NCI-H446 treated with DMSO at 0.1 percent for 48 hours (cell line): ENCODE measurements around the gene WAS.
"Not testable (repeated sequence)": the region's sequence is repeated elsewhere in the genome, so short reads cannot be mapped to it uniquely, and the experiment has no call there.

Experiments used
- DNase-seq: peaks from one replicate; lab custom pipeline; 2025; lab: John Stamatoyannopoulos, UW

WAS gene

DNA sequence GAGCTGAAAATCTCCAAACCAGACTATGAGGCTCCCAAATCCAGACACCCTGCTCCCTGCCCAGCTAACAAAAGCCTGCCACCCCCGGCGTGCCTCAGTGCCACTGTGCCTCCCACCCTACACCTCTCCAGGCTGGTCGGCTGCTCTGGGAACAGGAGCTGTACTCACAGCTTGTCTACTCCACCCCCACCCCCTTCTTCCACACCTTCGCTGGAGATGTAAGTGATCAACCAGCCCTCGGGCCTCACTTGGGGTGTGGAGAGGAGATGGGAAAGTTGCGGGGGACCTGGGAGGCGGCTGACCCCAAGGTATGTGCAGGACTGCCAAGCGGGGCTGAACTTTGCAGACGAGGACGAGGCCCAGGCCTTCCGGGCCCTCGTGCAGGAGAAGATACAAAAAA lies 1.8 kb downstream of the WAS start:
- DNase-seq = no peak

DNA sequence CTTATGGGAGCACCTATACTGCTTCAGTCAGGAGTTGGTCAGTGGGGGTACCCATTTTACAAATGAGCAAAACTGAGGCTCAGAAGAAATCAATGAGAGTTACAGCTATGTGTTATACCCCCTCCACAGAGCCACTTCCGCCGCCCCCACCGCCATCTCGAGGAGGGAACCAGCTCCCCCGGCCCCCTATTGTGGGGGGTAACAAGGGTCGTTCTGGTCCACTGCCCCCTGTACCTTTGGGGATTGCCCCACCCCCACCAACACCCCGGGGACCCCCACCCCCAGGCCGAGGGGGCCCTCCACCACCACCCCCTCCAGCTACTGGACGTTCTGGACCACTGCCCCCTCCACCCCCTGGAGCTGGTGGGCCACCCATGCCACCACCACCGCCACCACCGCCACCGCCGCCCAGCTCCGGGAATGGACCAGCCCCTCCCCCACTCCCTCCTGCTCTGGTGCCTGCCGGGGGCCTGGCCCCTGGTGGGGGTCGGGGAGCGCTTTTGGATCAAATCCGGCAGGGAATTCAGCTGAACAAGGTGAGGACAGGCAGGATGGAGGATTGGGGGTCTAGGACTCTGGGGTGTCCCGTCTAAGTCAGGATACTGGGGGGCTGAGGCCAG lies 5.0 kb downstream of the WAS start:
- no peak for DNase-seq

DNA sequence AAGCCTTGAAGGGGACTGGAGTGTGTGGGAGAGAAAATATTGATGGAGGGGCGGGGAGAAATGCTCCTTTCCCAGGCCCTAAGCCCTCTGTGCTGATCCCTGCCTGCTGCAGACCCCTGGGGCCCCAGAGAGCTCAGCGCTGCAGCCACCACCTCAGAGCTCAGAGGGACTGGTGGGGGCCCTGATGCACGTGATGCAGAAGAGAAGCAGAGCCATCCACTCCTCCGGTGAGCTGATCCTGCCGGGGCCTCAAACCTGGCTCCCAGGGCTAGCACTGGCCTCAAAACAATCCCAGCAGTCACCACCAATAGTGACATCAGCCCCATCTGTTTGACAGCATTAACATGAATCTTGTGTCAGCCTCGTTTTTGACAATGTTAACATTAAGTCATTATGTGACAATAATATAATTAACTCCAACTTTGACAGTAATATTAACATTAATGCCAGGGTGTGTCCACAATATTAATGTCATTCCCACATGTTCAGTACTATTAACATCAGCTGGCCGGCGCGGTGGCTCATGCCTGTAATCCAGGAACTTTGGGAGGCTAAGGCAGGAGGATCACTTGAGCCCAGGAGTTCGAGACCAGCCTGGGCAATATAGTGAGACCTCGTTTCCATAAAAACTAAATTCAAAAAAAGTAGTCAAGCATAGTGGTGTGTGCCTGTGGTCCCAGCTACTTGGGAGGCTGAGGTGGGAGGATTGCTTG lies 5.8 kb downstream of the WAS start:
- DNase-seq = no peak

DNA sequence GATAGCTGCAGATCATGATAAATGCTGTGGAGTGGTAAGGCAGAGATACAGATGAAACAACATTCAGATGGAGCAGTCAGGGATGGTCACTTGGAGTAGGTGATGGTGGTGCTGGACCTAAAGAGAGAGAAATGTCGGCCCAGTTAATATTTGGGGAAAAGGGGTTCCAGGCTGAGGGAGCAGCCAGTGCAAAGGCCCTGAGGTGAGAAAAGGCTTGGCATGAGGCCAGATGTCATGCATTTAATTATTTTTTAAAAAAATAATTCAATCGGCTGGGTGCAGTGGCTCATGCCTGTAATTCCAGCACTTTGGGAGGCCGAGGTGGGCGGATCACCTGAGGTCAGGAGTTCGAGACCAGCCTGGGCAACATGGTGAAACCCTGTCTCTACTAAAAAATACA lies 8.1 kb downstream of the WAS start:
- DNase-seq = not testable (repeated sequence)

DNA sequence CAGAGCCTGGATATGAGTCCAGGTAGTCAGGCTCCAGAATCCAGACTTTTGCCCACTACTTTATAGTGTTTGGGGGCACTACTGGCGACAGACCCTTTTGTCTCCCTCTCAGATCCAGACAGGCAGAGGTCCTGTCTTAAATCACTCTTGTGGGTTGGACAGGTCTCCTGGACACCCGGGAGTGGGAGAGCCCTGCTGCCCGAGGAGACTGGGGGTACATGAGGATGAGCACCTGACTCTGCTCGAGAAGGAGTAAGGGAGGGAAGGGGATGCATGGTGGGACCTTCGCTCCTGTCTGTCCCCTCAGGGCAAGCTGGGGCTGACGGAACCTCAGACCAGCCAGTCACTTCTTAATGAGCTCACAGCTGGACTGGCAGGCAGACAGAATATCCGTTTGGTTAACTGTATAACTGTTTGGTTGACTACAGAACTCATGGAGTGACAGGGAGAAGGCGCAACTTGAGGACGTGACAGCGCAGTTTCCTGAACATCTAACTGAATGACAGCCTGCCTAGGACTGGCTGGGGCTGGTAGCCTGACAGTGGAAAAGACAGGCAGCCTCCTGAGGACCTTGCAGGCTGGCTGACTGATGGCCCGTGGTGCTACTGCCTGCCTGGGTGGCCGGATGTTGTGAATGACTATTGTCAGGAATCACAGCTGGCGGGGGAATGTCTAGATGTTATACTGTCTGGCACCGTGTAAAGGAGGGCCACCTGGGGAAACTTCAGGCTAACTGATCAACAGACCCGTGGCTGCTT lies 11.4 kb downstream of the WAS start:
- DNase-seq = no peak

DNA sequence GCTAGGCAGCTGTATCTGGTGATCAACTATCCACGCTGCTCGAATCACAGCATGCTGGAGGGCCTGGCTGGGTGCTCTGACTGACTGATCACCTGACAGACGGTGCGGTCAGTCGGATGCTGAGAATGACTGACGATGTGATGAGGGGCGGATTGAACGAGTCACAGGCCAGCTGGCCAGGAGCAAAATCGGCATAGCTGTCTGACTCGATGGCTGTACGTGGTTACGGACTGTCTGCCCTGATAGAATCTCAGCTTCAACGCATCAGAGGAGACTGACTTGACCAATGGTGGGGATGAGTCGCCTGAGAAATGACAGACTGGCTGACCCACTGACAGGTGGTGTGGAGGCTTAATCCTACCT lies 11.9 kb downstream of the WAS start:
- DNase-seq = no peak

DNA sequence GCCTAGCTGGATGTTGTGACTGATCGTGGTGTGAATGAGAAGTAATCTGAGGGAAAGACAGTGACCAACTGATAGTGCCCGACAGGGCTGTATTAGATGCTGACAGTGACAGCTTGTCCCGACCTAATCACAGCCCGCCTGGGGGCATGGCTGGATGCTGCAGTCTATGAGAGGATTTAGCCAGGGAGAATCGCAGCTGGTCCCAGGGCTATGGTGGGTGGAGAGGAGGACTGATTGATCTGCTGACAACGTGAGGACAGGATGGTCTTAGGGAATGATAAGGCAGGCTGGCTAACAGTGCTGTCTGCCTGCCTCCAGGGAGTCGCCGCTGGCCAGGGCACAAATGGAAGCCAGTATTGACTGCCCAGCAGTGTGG lies 12.3 kb downstream of the WAS start:
- no peak for DNase-seq

DNA sequence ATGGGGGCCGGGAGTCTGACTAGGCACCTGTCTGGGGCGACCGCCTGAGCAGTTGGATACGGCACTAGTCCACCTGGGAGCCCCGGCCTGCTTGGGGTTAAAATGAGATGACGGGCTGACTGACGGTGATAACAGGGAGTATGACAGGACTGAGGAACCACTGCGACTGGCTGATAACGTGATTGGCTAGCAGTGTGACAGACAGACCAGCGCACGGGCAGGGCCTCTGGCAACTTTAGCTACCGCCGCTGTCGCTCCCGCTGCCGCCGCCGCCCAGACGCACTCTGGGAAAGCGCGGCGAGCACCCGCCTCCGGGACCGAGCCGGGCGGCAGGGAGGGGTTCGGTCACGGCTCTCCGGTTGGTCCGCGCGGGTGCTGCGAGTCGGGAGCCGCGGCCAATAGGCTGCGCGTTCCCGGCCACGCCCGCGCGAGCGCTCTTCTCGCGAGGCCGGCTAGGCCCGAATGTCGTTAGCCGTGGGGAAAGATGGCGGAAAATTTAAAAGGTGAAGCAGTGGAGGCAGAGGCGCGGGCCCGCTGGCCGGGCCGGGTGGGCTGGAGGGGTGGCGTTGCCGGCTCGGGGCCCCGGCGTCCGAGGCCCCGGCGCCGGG lies 12.8 kb downstream of the WAS start, which contains the start of gene SUV39H1:
Gene SUV39H1, plus strand, starts transcription at position 434 of the 608 bp plus-strand sequence. Its CDS starts 51 bp downstream, at position 485.
- peak; percentile 78 for DNase-seq

DNA sequence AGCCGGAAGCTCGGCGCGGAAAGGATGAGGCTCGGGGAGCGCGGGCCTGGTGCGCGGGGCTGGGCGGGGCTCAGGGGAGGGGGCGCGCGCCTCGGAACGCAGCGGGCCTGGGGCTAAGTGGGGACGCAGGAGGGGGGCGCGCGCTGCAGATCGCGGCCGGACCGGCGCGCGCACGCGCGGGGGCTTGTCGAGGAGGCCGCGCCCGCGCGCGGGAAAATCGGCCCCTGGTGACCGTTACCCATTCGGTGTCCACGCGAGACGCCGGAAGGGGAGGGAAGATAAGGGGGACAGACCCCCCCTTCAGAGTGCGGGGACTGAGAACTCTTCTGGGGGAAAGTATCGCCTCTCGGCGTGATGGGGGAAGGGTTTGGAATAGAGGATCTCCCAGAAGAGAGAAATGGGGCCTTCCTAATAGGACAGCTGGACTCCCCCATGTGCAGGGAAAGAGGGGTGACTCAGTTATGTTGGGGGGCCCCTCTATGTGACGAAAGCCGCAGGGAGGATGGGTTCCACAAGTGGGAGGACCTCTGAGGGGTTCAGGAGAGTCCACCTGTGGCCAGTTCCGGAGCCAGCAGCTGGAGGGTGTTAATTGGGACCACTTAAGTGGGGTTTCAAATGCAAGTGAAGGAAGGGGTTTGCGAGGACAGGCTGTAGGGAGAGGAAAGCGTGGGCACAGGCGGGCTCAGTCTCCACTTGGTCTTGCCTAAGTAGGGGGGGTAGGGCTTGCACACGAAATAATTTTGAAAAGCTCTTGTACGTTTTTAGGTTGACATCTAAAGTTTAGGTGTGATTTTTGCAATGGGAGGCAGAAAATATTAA lies 13.5 kb downstream of the WAS start:
- DNase-seq = peak; percentile 22

DNA sequence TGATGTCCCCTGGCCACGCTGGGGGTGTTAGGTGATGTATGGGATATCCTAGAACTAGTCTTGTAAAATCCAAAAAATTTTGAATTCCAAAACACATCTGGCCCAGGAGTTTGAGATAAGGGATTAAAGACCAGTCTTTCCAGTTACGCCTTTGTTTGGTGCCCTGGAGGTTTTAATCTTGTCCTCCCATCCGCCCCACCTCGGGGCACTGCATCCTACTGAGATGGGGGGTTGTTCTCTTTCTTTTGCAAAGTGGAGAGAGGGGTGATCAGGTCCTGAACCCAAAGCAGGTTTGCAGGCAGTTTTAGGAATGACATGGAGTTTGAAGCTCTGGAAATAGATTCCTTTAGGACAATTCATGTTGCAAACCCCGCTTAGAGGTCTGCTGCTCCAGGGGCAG lies 14.7 kb downstream of the WAS start:
- no peak for DNase-seq

DNA sequence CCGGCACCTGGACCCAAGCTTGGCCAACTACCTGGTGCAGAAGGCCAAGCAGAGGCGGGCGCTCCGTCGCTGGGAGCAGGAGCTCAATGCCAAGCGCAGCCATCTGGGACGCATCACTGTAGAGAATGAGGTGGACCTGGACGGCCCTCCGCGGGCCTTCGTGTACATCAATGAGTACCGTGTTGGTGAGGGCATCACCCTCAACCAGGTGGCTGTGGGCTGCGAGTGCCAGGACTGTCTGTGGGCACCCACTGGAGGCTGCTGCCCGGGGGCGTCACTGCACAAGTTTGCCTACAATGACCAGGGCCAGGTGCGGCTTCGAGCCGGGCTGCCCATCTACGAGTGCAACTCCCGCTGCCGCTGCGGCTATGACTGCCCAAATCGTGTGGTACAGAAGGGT lies 16.6 kb downstream of the WAS start:
- no peak for DNase-seq

DNA sequence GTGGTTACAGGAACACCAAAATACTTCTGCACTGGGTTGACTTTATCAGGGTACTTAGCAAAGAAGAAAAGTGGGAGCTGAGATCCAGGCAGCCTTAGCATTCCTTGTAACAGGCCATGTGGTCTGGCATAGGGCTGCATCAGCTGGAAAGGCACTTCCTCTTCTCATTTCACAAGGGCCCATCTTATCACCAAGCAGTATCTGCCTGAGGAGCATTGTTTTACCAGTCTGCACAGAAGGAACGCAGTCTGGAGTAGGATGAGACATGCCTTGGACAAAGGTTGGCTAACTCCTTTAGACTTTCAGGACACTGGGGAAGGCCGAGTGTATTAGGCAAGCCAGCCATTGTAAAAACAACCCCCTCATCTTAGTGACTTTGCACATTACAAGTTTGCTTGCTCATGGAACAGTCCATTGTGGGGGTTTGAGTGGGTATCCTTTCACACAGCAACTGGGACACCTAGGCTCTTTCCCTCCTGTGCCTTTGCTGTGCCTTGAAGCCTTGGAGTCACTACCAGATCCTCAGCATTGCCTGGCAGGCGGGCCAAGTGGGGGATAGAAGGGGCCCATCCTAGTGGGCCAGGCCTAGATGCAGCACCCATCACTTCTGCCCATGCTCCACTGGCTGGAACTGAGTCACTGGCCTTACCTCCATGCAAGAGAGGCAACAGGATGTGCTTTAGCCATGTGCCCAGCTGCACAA lies 17.5 kb downstream of the WAS start:
- DNase-seq = no peak

DNA sequence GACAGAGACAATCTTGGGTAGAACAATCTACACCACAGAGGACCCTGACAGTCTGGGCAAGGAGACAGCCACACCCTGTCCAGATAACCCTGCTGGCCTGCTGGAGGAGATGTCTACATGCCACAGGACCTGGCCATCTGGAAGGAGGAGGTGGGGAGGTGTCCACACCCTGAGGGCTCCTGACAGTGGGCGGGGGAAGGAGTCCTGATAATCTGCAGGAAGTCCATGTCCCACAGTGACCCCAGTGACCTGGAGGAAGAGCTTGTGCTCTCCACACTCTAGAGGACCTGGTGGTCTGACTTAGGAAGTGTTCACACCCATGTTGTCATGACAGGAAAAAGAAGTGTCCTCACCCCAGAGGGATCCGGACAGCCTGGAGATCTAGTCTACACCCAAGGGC lies 18.4 kb downstream of the WAS start:
- no peak for DNase-seq

DNA sequence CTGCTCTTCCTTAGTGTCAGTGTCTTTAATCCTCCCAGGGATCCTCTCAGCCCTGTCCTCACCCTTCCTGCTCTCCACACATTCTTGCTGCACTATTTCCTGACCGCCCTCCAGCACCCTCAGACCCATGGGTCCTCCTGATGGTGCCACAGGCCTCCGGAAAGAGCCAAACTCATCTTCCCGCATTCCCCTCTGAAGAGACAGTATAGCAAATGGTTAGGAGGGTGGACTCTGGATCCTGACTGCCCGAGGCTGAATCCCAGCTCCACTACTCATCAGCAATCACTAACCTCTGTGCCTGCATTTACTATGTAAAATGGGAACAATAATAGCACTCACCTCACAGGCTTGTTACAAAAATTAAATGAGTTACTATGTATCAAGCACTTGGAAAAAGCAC lies 19.1 kb downstream of the WAS start:
- DNase-seq = no peak

DNA sequence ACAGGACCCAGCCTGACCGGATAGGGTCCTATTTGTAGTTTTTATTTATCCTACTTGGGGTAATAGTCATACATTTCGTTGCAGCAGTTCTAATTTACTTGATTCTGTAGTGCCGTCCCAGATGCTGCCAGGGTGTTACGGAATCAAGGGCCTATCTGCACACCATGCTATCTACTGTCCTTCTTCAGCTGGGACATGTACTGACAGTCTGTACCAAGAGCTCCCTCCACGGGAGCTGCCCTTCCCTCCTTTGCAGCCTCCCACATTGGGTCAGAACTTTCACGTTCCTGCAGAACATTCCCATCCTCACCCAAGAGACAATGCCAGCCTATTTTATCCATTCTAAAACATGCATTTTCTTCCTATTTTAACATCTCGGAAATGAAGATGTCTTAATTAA lies 19.6 kb downstream of the WAS start:
- DNase-seq = no peak

DNA sequence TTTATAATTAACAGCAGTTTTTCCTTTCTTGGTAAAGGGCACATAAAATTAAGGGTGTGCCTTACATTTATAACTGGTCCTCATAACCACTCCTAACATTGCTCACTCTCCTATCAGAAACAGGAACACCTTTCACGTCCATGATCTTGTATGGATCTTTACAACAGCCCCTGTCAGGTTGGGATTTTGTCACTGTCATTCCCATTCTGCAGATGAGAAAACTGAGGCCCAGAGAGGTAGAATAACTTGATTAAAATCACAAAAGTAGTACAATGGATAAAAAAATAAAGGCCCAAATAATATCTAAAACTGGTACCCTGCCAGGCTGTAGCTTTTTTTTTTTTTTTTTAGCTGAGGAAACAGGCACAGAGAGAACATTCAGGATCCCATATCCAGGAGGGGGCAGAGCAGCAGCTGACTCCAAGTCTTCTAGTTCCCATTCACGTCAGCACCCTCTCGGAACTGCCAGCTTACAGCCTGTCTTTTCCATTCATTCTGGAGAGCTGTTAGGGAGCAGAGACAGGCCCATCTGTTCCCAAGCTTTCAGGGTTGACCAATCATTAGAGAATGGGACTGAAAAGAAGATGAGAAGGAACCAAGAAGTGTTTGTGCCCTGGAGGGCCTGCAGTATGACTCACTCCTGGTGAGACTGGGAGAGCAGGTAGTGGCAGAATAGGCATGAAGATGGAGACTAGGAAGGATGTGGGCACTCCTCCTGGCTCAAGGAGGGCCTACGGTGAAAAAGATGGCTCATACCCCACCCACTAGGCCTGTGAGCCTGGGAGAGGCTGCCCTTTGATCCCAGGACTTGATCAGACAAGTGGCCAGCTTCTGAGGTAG lies 20.3 kb downstream of the WAS start:
- DNase-seq = peak; percentile 60

DNA sequence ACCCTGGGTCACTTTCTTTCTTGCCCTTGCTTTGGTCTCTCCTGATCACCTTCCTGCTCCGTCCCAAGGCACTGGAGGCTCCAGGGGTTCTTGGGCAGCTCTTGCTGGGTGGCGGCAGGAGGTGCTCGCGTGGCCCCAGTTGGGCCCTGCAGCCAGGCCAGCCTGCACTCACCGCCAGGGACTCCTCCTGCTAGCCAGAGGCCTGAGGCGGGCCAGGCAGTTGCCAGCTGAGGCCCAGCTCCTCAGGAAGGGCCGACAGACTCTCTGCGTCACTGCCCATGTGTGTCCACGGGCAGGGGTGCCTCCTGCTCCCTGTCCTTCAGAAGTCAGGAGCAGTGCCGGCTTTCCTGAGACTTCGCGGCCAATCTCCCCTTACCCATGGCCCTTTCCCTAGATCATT lies 22.3 kb downstream of the WAS start:
- DNase-seq = no peak

DNA sequence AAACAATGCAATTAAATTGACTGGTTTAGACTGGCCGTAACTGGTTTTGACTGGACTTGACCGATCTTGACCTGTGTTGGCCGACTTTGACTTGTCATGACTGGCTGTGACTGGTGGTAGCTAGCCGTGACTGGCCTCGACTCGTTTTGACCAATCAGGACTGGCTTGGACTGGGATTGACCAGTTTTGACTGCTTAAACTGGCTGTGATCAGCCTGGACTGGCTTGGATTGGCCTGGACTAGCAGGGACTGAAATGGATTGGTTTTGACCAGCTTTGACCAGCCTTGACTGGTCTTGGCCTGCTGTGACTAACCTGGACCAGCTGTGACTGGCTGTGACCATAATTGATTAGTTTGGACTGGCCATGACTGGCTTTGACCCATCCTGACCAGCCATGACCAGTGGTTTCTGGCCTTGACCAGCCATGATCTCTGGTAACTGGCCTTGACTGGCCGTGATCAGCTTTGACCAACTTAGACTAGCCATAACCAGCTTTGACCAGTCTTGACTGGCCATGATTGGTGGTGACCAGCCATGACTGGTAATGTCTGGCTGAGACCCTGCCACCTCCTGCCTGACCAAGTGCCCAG lies 26.0 kb downstream of the WAS start:
- no peak for DNase-seq

DNA sequence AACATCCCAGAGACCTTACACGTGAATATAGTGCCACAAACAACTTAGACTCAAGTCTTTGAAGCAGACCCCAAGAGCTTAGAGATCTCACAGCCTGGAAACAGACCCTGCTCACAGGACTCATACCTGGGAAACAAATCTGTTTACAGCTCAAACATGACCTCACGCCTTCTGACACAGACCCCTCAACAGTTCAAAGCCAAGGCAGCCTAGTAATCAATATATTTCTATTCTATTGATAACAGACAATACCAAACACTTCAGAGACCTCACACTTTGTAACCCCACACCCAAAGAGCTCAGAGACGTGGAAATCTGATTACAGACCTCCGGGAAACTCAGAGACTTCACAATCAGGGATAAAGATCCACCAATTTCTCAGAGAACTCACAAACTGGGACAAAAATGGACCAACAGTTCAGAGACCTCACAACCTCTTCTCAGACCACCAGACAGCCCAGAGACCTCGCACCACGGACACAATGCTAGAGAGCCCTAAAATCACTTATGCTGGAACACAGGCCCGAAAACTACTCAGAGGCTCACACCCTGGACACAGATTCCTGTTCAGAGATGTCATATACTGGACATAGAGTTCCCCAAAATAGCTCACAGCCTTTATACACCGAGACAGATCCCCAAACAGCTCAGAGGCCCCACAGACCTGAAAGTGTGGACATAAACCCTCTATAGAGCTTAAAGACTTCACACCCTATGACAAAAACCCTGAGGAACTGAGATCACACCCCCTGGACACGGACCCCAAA lies 27.7 kb downstream of the WAS start:
- DNase-seq = no peak
